ENCODE data around the gene CFAP68.

DNA sequence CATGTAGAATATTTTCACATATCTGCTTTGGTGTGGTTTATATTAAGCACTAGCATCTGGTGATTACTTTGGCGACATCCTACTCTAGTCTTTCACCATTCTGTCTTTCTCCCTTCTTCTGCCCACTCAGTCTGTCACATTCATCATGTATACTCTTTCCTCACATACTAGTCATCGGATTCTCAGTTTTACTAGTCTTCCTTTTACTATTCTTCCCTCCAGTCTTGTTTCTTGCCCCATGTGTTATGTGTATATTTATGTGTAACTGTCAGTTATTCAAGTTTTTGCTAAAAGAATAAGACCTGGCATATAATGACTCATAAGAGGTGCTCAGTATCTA, 53.2 kb downstream of the CFAP68 start:
- TF ChIP-seq, protein P1, sequence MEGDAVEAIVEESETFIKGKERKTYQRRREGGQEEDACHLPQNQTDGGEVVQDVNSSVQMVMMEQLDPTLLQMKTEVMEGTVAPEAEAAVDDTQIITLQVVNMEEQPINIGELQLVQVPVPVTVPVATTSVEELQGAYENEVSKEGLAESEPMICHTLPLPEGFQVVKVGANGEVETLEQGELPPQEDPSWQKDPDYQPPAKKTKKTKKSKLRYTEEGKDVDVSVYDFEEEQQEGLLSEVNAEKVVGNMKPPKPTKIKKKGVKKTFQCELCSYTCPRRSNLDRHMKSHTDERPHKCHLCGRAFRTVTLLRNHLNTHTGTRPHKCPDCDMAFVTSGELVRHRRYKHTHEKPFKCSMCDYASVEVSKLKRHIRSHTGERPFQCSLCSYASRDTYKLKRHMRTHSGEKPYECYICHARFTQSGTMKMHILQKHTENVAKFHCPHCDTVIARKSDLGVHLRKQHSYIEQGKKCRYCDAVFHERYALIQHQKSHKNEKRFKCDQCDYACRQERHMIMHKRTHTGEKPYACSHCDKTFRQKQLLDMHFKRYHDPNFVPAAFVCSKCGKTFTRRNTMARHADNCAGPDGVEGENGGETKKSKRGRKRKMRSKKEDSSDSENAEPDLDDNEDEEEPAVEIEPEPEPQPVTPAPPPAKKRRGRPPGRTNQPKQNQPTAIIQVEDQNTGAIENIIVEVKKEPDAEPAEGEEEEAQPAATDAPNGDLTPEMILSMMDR (conservative IDR thresholded peaks at IDR 0.05; ENCODE audit: low read depth, low read length): no peak
- TF ChIP-seq EZH2 (IDR thresholded peaks at IDR 0.05; ENCODE audit: low read length, unreplicated experiment): no peak

All from PC-3 (cell line).